Stimulated activated CD8-positive, alpha-beta memory T cell treated with anti-CD3 and anti-CD28 coated beads, Interleukin-7, amount 100 ng/mL, for 48 hours (primary cell): Measurements from ENCODE around the gene PDE6C.
"Not testable (repeated sequence)": the region's sequence is repeated elsewhere in the genome, so short reads cannot be mapped to it uniquely, and the experiment has no call there.

Experiments
- DNase-seq, 2 donors: peaks; one replicate each; pipeline ENCODE4 v3.0.0-alpha.2; 2020; ENCODE audit warnings: low read depth in 1 of 2; ENCODE audit errors: extremely low read depth in 1 of 2

PDE6C gene

DNA sequence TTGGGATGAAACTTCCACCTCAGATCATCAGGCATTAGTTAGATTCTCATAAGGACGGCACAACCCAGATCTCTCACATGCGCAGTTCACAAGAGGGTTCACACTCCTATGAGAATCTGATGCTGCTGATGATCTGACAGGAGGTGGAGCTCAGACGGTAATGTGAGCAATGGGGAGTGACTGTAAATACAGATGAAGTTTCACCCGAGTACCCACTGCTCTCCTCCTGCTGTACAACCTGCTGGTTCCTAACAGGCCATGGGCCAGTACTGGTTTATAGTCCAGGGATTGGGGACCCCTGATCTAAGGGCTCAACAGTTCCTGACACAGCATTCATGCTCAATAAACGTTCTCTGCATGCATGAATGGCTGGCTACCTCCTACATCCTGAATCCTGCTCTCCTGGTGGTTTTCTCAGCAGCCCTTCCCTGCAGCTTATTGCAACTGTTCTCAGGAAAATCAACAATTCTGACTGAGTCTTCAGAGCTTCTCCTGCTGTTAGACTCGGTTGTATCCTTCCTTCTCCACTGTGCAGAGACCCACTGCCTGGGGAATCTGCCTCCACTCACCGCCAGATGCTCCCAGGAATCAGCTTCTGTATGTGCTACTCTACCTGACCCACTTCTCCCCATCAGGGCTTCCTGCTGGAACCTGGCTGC lies 17.4 kb downstream of the PDE6C start:
- no peak for DNase-seq

DNA sequence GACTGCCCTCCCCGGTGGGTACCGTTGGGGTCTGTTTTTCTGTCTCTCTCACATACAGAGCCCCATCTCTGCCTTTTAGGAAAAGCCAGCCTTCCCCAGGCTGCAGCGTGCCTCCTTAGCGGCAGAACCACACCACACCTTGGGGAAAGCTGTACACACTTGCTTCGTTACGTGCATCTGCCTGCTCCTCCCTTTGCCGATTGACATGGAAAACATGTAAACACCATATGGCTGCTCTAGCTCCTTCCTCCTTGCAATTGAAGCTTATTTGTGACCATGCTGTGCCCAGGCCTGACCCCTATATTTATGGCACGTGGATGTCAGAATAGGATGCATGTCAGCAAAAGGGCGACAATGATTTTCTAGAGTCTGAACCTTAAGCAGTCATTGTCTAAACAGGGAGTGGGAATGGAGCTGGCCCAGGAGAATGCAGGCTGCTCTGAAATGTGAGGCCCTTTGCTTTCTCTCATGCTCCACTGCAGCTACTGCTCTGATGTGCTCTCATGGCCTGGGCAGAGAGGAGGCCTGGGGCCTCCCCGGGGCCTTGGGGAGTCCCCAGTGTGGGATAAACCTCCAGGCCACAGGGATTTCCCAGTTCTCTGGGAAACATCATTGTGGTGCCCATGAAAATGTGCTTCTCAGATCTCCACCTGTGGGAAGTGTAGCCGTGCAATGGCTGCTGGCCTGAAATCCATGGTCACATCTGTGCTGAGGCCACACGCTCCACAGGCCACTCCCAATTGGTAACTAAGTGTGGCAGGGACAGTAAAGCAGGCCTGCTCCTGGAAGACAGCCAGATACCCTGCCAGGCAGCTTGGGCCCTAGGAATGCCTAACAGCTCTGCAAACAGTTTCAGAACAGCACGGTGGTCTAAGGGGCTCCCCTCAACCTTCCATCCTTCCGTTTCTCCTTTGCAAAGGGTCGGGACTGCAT lies 18.6 kb downstream of the PDE6C start:
- DNase-seq = no peak

DNA sequence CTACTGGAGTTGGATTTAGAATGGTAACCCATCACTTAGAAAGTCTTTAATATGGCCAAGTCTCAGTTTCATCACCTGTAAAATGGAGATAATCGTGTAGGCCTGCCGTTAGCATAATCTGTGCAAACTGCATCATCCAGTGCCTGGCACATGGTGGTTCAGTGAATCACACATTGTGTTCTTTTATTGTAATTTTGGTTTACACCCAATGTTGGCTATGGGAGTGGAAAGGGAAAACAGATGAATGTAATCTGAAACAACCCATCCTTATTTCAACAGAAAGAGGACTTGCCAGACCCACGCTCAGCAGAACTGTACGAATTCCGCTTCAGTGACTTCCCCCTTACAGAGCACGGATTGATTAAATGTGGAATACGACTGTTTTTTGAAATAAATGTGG lies 27.5 kb downstream of the PDE6C start:
- no peak for DNase-seq

DNA sequence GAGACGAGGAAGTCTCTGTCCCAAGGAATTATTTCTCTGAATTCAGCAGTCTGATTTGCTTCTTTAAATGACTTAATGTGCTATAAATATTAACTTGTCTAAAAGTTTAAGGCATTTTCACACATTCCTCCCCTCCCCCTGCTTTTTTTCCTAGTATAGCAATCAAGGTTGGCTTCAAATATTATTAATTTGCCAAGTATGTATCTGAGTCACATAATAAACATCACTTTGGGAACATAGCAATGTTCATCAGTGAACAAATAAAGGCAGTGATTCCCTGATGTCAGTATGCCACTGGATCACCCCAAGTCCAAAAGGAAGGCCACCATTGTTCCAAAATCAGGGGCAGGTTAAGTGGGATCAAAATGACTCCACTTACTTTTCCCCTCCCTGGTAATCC lies 40.5 kb downstream of the PDE6C start:
- DNase-seq = no peak

DNA sequence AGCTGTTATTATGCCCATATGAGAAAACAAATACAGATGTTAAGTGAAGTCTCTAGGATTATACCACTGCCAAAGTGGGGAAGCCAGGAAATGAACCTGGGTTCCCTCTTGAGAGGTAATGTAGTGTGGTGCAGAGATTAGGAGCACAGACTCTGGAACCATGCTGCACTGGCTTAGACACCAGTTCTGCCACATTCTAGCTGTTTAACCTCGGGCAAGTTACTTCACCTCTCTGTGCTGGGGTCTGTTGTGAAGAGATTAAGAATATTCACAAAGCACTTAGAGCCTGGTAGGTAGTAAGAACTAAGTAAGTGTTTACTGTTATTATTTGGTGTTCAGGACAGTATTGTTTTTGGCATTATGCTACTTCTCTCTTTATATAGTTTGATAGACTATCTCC lies 41.9 kb downstream of the PDE6C start:
- no peak for DNase-seq

DNA sequence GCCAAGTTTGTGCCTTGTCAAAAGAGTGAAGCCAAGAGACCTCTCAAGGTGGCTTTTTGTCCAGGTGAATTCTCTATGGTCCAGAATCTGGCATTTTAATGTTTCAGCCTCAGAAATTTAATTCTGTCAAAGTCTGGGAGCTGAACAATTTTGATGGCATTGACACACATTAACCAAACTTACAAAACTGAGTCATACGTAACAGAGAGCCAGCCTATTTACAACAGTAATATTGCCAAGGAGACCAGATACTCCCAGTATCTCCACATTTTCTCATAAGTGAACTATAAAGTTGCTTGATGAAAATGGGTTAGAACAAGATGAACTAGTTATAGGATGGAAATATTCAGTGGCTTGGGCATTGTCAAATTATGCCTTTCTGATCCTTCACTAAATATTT lies 43.8 kb downstream of the PDE6C start:
- DNase-seq = no peak

DNA sequence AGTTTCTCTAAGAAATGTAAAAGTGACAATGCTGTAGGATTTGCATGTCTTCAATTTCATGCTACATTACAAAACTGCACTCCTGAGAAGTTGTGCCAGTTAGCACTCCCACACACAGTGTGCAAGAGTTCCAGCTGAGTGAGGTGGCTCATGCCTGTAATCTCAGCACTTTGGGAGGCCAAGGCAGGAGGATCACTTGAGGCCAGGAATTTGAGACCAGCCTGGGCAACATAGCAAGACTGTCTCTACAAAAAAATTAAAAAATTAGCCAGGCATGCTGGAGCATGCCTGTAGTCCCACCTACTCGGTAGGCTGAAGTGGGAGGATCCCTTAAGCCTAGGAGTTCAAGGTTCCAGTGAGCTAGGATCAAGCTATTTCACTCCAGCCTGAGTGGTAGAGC lies 45.4 kb downstream of the PDE6C start:
- no peak for DNase-seq

DNA sequence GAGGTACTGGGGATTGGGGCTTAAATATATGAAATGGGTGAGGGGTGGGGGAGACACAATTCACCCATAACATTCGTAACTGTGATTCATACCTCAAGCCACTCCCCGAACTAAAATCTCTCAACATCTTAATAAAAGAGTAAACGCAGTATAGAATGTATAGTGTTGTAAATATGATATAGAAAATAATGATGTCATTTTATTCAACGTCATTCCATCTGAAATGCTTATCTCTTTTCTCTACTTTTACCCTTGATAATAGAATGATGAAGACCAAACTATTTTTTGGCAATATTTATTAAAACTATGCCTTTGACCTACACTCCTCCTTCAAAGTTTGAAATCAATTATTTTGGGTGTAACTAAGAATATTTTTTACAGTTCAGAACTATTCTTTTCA lies 53.7 kb downstream of the PDE6C start:
- DNase-seq = no peak

DNA sequence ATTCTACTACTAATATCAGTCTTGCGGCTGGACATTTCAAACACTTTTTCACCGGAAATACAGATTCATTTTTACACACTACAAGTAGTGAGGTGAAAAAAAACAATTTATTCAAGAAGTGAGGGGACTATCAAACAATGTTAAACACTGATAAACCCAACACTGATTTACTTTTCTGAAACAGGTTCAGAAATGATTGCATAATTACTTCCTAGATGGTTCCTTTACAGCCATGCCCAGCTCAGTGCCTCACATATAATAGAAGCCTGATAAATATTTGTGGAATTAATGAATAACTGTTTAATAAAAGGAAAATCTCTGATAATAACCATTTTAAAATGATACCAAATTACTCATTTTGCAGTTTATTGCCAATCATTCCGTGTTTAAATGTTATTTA lies 55.5 kb downstream of the PDE6C start:
- DNase-seq = no peak

DNA sequence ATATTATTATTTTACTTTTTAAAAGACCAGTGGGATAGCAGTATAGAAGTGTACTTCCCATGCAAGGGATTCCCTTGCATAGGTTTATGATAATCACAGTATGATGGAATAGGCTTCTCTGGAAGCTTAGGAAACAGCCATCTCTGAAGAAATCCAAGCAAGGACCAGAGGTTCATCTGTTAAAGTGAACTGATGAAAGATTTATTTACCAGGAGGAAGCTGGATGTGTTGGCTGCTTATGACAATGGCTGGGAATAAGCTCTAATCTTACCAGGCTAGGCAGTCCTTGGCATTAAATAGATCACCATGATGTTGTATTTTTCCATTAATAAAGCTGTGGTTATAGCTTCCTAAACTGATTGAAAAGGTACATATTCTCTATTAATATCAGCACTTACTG lies 58.0 kb downstream of the PDE6C start:
- no peak for DNase-seq

DNA sequence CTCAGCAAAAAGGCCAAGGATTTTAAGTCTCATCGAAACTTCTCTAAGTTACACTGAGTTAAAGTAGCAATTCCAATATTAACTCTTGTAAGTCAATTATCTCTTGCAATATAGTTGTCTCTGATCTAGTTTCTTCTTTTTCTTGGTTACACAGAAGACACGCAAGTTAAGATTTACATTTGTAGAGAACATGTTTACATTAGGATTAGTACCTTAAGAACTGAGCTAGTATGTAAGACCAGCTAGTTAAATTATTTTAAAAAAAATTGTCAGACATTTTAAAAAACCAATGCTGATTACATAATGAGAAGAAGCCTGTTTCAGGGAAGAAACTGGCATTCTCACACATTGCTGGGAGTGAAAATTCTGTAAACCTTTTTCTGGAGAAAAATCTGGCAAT lies 58.7 kb downstream of the PDE6C start:
- DNase-seq = no peak

DNA sequence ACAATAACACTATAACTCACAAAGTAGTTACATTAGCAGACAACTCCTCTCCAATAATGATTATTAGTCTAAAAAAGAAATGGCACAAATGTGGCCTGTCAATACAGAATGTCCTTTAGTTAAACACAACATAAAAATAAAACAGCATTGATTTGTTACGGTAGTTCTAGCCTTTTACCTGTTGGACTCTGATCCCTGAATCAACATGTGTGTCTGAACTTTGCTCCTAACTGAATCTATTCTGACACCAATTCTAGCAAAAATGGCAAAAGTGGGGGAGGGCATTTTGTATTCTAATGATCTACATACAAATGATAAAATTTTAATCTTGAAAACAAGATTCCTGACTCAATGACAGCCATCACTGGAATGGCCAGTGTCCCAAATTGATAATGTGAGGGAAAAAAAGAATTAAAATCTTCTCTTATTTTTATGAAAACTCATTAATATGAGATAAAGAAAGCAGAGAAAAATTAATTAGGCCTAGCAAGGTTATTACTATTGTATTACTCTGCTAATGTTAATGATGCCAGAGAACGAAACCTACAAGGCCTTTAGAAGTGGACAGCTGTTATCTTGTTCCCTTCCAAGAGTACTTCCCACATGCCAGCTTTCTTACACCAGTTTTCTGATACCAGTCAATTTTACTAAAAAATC lies 59.8 kb downstream of the PDE6C start:
- DNase-seq = no peak

DNA sequence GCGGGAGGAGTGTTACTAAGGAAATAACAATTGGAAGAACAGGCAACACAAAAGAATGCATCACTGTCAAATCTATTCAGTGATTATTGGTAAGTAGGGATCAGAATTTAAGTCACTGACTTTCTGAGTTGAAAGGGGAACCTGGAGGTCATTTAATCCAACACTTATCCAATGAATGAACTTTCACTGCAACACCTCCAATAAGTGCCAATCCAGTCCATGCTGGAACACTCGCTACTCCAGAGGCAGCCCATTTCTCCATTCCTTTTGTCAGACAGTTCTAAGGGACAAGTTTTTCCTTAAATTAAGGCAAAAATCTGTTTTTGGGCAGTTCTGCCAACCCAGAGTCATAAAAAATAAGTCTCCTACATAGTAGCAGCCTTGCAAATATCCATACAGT lies 60.6 kb downstream of the PDE6C start:
- no peak for DNase-seq

DNA sequence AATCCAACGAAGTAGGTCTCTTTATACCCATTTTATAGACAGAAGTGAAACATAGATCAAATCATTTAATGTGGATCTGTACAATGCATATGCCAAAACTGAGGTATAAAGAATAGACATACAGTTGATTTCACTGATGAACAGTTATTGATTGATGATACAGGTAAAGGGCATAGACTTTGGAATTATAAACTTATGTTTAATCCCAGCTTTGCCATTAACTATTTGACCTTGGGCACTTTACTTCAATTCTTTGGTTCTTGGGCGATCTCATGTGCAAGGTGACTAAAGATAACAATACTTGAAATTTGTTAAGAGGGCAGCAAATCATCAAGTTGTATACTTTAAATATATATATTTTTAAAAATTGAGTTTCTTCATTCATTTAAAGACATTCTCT lies 61.5 kb downstream of the PDE6C start:
- DNase-seq = no peak

DNA sequence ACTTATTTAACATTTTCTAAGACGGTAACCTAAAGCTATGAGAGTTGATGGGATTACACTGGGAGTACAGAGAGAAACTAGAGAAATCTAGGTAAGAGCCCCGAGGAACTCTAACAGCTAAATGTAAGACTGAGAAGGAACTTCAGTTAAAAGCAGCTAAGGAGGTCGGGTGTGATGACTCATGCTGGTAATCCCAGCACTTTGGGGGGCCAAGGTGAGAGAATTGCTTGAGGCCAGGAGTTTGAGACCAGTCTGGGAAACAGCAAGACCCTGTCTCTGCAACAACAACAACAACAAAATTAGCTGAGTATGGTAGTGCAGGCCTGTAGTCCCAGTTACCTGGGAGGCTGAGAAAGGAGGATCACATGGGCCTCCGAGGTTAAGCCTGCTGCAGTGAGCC lies 66.0 kb downstream of the PDE6C start:
- DNase-seq = no peak

DNA sequence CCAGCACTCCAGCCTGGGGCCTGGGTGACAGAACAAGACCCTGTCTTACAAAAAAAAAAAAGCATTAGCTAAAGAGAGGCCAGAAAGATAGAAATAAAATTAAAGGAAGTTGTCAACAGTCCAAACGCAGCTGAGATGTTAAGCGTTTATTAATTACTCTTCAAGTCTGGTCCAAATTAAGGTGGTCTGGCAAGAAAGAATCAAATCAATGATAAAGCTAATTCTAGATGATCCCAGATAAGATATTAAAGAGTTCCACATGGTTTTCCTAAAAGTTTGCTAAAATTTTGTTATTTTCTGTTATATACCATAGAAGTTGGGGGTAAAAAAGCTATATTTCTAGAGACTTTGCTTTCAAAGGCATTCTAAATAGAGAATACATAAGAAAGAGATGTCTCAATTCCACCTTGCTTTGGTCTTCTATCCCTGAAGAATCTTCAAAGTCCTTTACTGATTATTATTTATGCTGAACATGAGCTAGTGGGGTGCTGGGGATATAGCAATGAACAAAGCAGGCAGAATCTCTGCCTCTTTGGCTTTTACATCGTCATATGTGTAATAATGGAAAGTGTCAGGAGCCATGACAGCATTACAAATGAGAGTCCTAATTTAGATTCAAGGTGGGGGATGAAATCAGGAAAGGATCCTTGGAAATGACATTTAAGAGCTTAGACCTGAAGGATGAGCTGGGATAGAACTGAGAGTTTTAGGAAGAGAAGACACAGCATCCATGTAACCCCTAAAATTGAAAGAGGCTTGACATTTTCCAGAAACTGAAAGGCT lies 66.7 kb downstream of the PDE6C start:
- DNase-seq = no peak

DNA sequence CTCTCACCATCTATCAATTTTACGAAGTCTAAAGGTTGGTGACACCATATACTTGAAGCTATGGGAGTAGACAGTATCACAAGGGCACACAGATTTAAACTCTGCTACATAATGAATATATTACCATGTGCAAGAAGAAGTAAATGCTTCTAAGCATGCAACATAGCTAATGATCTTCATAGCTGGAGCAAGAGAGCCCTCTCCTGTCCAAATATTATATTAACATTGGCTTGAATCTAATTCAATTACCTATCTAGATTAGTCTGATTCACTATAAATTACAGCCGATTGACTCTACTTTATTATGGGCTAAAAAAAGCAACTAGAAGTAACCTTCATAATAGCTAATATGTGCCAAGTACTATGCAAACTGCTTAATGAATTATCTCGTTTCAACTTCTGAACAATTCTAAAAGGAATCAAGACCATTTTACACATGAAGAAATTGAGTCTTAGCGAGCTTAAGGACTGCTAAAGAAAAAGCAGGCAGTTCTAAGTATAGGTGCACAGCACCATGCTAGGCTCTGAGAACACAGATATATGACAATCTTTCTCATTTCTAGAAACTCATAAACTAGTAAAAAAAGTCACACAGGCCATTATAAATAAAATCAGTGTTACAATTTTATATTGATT lies 68.2 kb downstream of the PDE6C start:
- no peak for DNase-seq

DNA sequence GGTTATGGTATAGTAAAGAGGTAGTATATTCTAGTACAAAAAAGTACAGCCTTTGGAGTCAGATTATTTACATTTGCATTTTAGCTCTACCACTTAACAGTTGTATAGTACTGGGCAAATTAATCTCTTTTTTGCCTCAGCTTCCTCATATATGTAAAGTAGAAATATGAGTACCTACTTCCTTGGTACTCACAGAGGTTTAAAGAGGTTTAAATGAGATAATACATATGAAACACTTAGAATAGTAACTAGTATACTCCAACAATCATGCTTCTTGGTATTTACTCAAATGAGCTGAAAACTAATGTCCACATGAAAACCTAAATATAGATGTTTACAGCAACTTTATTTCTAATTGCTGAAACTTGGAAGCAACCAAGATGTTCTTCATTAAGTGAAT lies 75.4 kb downstream of the PDE6C start:
- no peak for DNase-seq

DNA sequence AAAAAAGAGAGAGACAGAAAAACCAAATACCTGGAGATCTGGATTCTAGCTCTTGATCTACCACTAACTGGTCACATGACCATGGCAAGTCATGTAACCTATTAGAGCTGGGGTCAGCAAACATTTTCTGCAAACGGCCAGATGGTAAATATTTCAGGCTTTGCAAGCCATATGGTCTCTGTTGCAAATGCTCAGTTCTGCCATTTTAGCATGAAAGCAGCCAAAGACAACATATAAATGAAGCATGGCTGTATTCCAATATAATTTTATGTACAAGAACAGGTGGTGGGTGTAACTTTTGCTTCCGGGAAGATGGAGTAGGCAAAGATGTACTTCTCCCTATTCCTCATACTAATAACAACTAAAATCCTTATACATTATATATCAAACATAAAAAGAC lies 83.4 kb downstream of the PDE6C start:
- DNase-seq = no peak

DNA sequence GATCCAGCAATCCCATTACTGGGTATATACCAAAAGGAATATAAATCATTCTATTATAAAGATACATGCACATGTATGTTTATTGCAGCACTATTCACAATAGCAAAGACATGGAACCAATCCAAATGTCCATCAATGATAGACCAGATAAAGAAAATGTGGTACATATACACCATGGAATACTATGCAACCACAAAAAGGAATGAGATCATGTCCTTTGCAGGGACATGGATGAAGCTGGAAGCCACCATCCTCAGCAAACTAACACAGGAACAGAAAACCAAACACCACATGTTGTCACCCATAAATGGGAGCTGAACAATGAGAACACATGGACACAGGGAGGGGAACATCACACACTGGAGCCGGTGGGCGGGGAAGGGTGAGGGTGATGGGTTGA lies 84.2 kb downstream of the PDE6C start:
- not testable (repeated sequence) for DNase-seq

DNA sequence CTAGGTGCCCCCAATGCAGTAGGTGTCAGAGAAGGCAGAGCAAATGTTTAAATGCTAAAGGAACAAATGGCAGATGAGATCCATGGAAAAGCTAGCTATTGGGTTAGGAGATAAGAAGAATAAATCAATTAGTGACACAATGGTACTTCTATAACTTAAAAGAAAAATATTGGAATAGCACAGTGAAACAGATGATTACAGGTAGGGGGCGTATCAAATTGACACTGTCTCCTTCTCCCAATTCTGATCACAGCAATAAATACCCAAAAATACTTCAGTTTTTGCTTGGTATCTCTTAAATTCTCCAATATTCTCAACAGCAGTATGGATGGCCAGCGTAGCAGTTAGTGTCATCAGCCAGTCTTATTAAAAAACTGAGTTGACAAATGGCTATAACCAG lies 84.9 kb downstream of the PDE6C start:
- no peak for DNase-seq
